IMR-90 (cell line): ENCODE data around the gene ATXN1. TPM values are rescaled to one million over a fixed set of nuclear protein-coding genes. Genes with fewer than 3 reads are reported as not detected.

Experiments
- ATAC-seq: fragments of 200-7000 bp; cut with Tn5 transposase; 2 replicates; pipeline ENCODE4 v1.9.1; 2020; ENCODE audit warnings: low read depth, mild to moderate bottlenecking, moderate library complexity
- BruUV-seq: library from RNA; stranded (reverse); fragments of 400-500 nt; replicated peaks from 2 replicates; lab custom pipeline; 2021; lab: Mats Ljungman, UMichigan
- CTCF ChIA-PET: fragments of 300-600 bp; formaldehyde crosslinking; extraction: SDS; loops from one replicate; lab custom pipeline; 2021; ENCODE audit warnings: antibody characterized with exemption; lab: Yijun Ruan, JAX
- POLR2A ChIA-PET: fragments of 300-600 bp; sonication (Branson Sonifier 250); formaldehyde crosslinking; loops from one replicate; lab custom pipeline; 2022; ENCODE audit warnings: antibody characterized with exemption; ENCODE audit not compliant: unreplicated experiment; lab: Charles Lee
- DNase-seq: peaks from one replicate; pipeline ENCODE4 v3.0.0; 2013
- H2AFZ ChIP-seq: replicated peaks from 2 replicates; pipeline ENCODE3; 2013; ENCODE audit warnings: low read length, mild to moderate bottlenecking; ENCODE audit not compliant: poor library complexity
- H2AK5ac ChIP-seq: 2 replicates; pipeline ENCODE4 v1.6.1; 2013; ENCODE audit warnings: low read depth, low read length, inconsistent platforms
- H2AK9ac ChIP-seq: replicated peaks from 2 replicates; pipeline ENCODE3; 2013; ENCODE audit warnings: mild to moderate bottlenecking, low read depth, low read length, moderate library complexity; ENCODE audit not compliant: poor library complexity
- H2BK120ac ChIP-seq: 2 replicates; pipeline ENCODE4 v1.6.1; 2013; ENCODE audit warnings: low read depth, low read length, inconsistent platforms
- H2BK15ac ChIP-seq: 3 replicates; pipeline ENCODE4 v1.6.1; 2013; ENCODE audit warnings: low read depth, low read length, inconsistent platforms
- H2BK20ac ChIP-seq: 2 replicates; pipeline ENCODE4 v1.6.1; 2013; ENCODE audit warnings: low read depth, mild to moderate bottlenecking, inconsistent platforms, low read length, moderate library complexity
- H2BK5ac ChIP-seq: 2 replicates; pipeline ENCODE4 v1.6.1; 2013; ENCODE audit warnings: mild to moderate bottlenecking, low read depth, low read length, inconsistent platforms; ENCODE audit not compliant: poor library complexity, severe bottlenecking
- H3K14ac ChIP-seq: replicated peaks from 2 replicates; pipeline ENCODE4 v1.6.1; 2013; ENCODE audit warnings: low read depth, low read length, inconsistent platforms
- H3K18ac ChIP-seq: 2 replicates; pipeline ENCODE4 v1.6.1; 2013; ENCODE audit warnings: low read depth, low read length, control low read depth
- H3K23ac ChIP-seq: 2 replicates; pipeline ENCODE4 v1.6.1; 2013; ENCODE audit warnings: low read depth, low read length, inconsistent platforms
- H3K27ac ChIP-seq: 2 replicates; pipeline ENCODE4 v1.5.1; 2013; ENCODE audit warnings: mild to moderate bottlenecking, control low read depth, low read length; ENCODE audit not compliant: insufficient read depth
- H3K27me3 ChIP-seq: 2 replicates; pipeline ENCODE4 v1.6.1; 2013; ENCODE audit warnings: low read length; ENCODE audit not compliant: control insufficient read depth, insufficient read depth
- H3K36me3 ChIP-seq: 2 replicates; pipeline ENCODE4 v1.6.1; 2013; ENCODE audit warnings: low read length, mixed read lengths; ENCODE audit not compliant: control insufficient read depth, insufficient read depth
- H3K4ac ChIP-seq: 2 replicates; pipeline ENCODE4 v1.6.1; 2013; ENCODE audit warnings: low read depth, low read length, inconsistent platforms
- H3K4me1 ChIP-seq: 2 replicates; pipeline ENCODE4 v1.6.1; 2013; ENCODE audit warnings: low read length, mixed read lengths; ENCODE audit not compliant: control insufficient read depth, insufficient read depth
- H3K4me2 ChIP-seq: 2 replicates; pipeline ENCODE4 v1.6.1; 2013; ENCODE audit warnings: low read depth, mild to moderate bottlenecking, control low read depth, low read length, moderate library complexity
- H3K4me3 ChIP-seq: 2 replicates; pipeline ENCODE4 v1.5.1; 2013; ENCODE audit warnings: low read depth, mild to moderate bottlenecking, control low read depth, low read length, moderate library complexity; ENCODE audit not compliant: insufficient read depth
- H3K56ac ChIP-seq: 2 replicates; pipeline ENCODE4 v1.6.1; 2013; ENCODE audit warnings: low read length, inconsistent platforms; ENCODE audit not compliant: insufficient read depth; ENCODE audit errors: extremely low read depth
- H3K79me1 ChIP-seq, 2 experiments: 2 replicates each; pipeline ENCODE4 v1.6.1; 2013; ENCODE audit warnings: low read length in 2 of 2, inconsistent platforms in 1 of 2, low read depth in 1 of 2
- H3K9ac ChIP-seq: 2 replicates; pipeline ENCODE4 v1.6.1; 2013; ENCODE audit warnings: low read depth, low read length, control low read depth
- H3K9me1 ChIP-seq: 2 replicates; pipeline ENCODE4 v1.6.1; 2013; ENCODE audit warnings: low read length, inconsistent platforms; ENCODE audit not compliant: insufficient read depth
- H3K9me3 ChIP-seq: 2 replicates; pipeline ENCODE4 v1.6.1; 2013; ENCODE audit warnings: low read length; ENCODE audit not compliant: control insufficient read depth, insufficient read depth
- H4K20me1 ChIP-seq: 2 replicates; pipeline ENCODE4 v1.6.1; 2013; ENCODE audit warnings: low read length, inconsistent platforms; ENCODE audit not compliant: insufficient read depth
- H4K5ac ChIP-seq: 2 replicates; pipeline ENCODE4 v1.6.1; 2013; ENCODE audit warnings: mild to moderate bottlenecking, low read depth, low read length, control low read depth
- H4K8ac ChIP-seq, 2 experiments: 2 replicates each; pipeline ENCODE4 v1.6.1; 2013; ENCODE audit warnings: low read depth in 2 of 2, low read length in 2 of 2, control low read depth in 1 of 2, inconsistent platforms in 1 of 2
- H4K91ac ChIP-seq: 2 replicates; pipeline ENCODE4 v1.6.1; 2013; ENCODE audit warnings: low read depth, low read length, inconsistent platforms; ENCODE audit not compliant: insufficient read depth
- BHLHE40 ChIP-seq: fragments of 150-350 bp; IDR thresholded peaks from 2 replicates; pipeline ENCODE4 v1.6.1; 2016; ENCODE audit warnings: mild to moderate bottlenecking, low read depth, low read length
- CEBPB ChIP-seq: IDR thresholded peaks from 2 replicates; pipeline ENCODE4 v1.6.1; 2012; ENCODE audit warnings: low read depth, low read length, improper control_type of control experiment
- CHD1 ChIP-seq: IDR thresholded peaks from 2 replicates; pipeline ENCODE4 v1.6.1; 2012; ENCODE audit warnings: low read depth, low read length, improper control_type of control experiment
- CTCF ChIP-seq: conservative IDR thresholded peaks from 2 replicates; pipeline ENCODE4 v1.5.1; 2012; ENCODE audit warnings: mild to moderate bottlenecking, low read depth, low read length, improper control_type of control experiment
- ELK1 ChIP-seq: fragments of 150-350 bp; IDR thresholded peaks from 2 replicates; pipeline ENCODE4 v1.6.1; 2016; ENCODE audit warnings: low read depth, mild to moderate bottlenecking, low read length, moderate library complexity, borderline replicate concordance
- FOS ChIP-seq: fragments of 150-350 bp; IDR thresholded peaks from 2 replicates; pipeline ENCODE4 v1.6.1; 2016; ENCODE audit warnings: low read depth, low read length
- MAFK ChIP-seq: IDR thresholded peaks from 2 replicates; pipeline ENCODE4 v1.6.1; 2012; ENCODE audit warnings: low read depth, low read length, improper control_type of control experiment
- MAZ ChIP-seq: IDR thresholded peaks from 2 replicates; pipeline ENCODE4 v1.6.1; 2012; ENCODE audit warnings: low read depth, mild to moderate bottlenecking, low read length, improper control_type of control experiment, moderate library complexity, borderline replicate concordance
- MXI1 ChIP-seq: IDR thresholded peaks from 2 replicates; pipeline ENCODE4 v1.6.1; 2012; ENCODE audit warnings: low read depth, mild to moderate bottlenecking, low read length, moderate library complexity, borderline replicate concordance
- NFE2L2 ChIP-seq: fragments of 150-350 bp; IDR thresholded peaks from 2 replicates; pipeline ENCODE4 v1.6.1; 2016; ENCODE audit warnings: low read depth, mild to moderate bottlenecking, low read length
- POLR2A ChIP-seq: IDR thresholded peaks from 2 replicates; pipeline ENCODE4 v1.6.1; 2012; ENCODE audit warnings: mild to moderate bottlenecking, low read depth, low read length
- RFX5 ChIP-seq: IDR thresholded peaks from 2 replicates; pipeline ENCODE4 v1.8.0; 2012; ENCODE audit warnings: low read depth, mild to moderate bottlenecking, low read length, moderate library complexity
- USF2 ChIP-seq: fragments of 150-350 bp; IDR thresholded peaks from 2 replicates; pipeline ENCODE4 v1.6.1; 2017; ENCODE audit warnings: mild to moderate bottlenecking, antibody characterized with exemption, low read length, low read depth
- WGBS, 2 experiments: methylation state at CpG; one replicate each; pipeline versions ENCODE4 v1.1.5 to v1.1.7; 2013; ENCODE audit warnings: missing lambda C conversion rate in 2 of 2; ENCODE audit not compliant: insufficient read length in 1 of 2; ENCODE audit errors: extremely low coverage in 2 of 2; 5-methylcytosine and 5-hydroxymethylcytosine counted together
- dilution Hi-C: fragments of 300-500 bp; cut with HindIII; formaldehyde crosslinking; loops from one replicate; pipeline ENCODE4 v1.14.3; 2018; ENCODE audit warnings: low sequenced_read_pairs; ENCODE audit not compliant: unreplicated experiment
- in situ Hi-C: fragments of 300-500 bp; cut with MboI; formaldehyde crosslinking; loops from 3 replicates; pipeline ENCODE4 v1.14.3; 2019; ENCODE audit warnings: low sequenced_read_pairs, inconsistent platforms, mixed read lengths
- intact Hi-C: fragments of 100-400 bp; cut with micrococcal nuclease; formaldehyde crosslinking; loops from 2 replicates; pipeline ENCODE4 v1.10.0; 2022
- polyA plus RNA-seq, 3 experiments: library from polyadenylated mRNA; depleted of rRNA; stranded (reverse); fragments of >200 nt; gene quantifications; 2 replicates each; pipeline ENCODE4 v1.2.3, GENCODE V29; 2012; ENCODE audit warnings: low replicate concordance in 1 of 3
- total RNA-seq: library from RNA; depleted of rRNA; stranded (reverse); fragments of >200 nt; gene quantifications from 2 replicates; pipeline ENCODE4 v1.2.3, GENCODE V29; 2012

ATXN1 gene
- total and polyA plus RNA-seq, 2 of the 4 experiments (the other 2 are of a cell fraction), result 7.3 to 11.1 TPM

GRCh38 chr6:16766836-16767745, 5.8 kb upstream of the ATXN1 start:
- H3K9me1 ChIP-seq, result peaks cover 12% of the 10 kb centered on the region
- intact Hi-C loops, result loop anchor here (5.0 kb wide), 1 partner anchor 180 kb away; no protein-coding TSS in a partner anchor
- peak overlapping the region; percentile 50 for H3K27ac ChIP-seq
- peak overlapping the region; percentile 67 for H3K14ac ChIP-seq
- no peaks in the 10 kb centered on the region for H3K36me3 ChIP-seq
- peak overlapping the region; percentile 27 for H2AK5ac ChIP-seq
- H3K9ac ChIP-seq, result no peak overlapping the region
- CTCF ChIA-PET, result interaction anchor here (0.6 to 1.2 kb wide), 3 partner anchors 164 to 319 kb away, joined by 3 to 4 read pairs (median 3); no protein-coding TSS in a partner anchor
- peak overlapping the region; percentile 54 for H2BK20ac ChIP-seq
- peak overlapping the region; percentile 19 for H3K23ac ChIP-seq
- in situ Hi-C loops, result loop anchor here (5.0 to 10.0 kb wide), 2 partner anchors 320 to 362 kb away; no protein-coding TSS in a partner anchor
- H3K4me3 ChIP-seq, result no peak overlapping the region
- H3K18ac ChIP-seq, result peak overlapping the region; percentile 42
- POLR2A ChIA-PET, result no interaction called here
- peak overlapping the region; percentile 84 for H4K91ac ChIP-seq
- WGBS, 2 experiments, result 70% methylated on average over 2 of the region's 7 CpGs; no CpG with 5 or more reads in 1 of the 2 experiments
- peaks cover 24% of the 10 kb centered on the region for H3K4me1 ChIP-seq
- H3K56ac ChIP-seq, result no peak overlapping the region
- peak overlapping the region; percentile 1; the same call in 1 of the 2 replicates for H3K4me2 ChIP-seq
- peak overlapping the region; percentile 76 for H4K5ac ChIP-seq
- H2AFZ ChIP-seq, result no peak overlapping the region
- peak overlapping the region; percentile 22; the same call in 2 of the 3 replicates for H2BK15ac ChIP-seq
- DNase-seq (peak; percentile 63), ATAC-seq (no peak)
- H2AK9ac ChIP-seq, result no peak overlapping the region
- no TSS peak for BruUV-seq
- no peaks in the 10 kb centered on the region for H3K9me3 ChIP-seq
- dilution Hi-C loops, result no loop called here
- H4K20me1 ChIP-seq, result no peaks in the 10 kb centered on the region; the same call in 1 of the 2 replicates
- H2BK5ac ChIP-seq, result peak overlapping the region; percentile 74
- H4K8ac ChIP-seq, result peak overlapping the region; percentile 14 to 31; a peak in 3 of 4 replicates
- H3K27me3 ChIP-seq, result no peaks in the 10 kb centered on the region
- peak overlapping the region; percentile 81 for H2BK120ac ChIP-seq
- H3K79me1 ChIP-seq, result 0 out of 4 replicates have a peak, but pooled peaks cover 0 to 7% of the 10 kb centered on the region in 2 experiments
- peak overlapping the region; percentile 21 for H3K4ac ChIP-seq
- TF ChIP-seq USF2 (no peak), MXI1 (no peak), POLR2A (no peak), CEBPB (no peak), CHD1 (no peak), CTCF (no peak), ELK1 (no peak), BHLHE40 (no peak), RFX5 (no peak), MAZ (no peak), FOS (no peak), NFE2L2 (no peak), MAFK (no peak)
